Upper lobe of right lung (tissue), 1 donor: Measurements from ENCODE around the gene CILP. TPM values are rescaled to one million over a fixed set of nuclear protein-coding genes. Genes with fewer than 3 reads are reported as not detected.
A peak's percentile ranks its signal among the peaks of the same experiment; 100 is the strongest.
"Not testable (repeated sequence)": the region's sequence is repeated elsewhere in the genome, so short reads cannot be mapped to it uniquely, and the experiment has no call there.

Experiments
- ATAC-seq: fragments of 200-7000 bp; cut with Tn5 transposase; one replicate; pipeline ENCODE4 v1.9.1; 2020; ENCODE audit warnings: mild to moderate bottlenecking, moderate library complexity
- DNase-seq: peaks from one replicate; pipeline ENCODE4 v3.0.0-alpha.2; 2020
- H3K27ac ChIP-seq: fragments of 200-600 bp; one replicate; pipeline ENCODE4 v1.8.0; 2022
- H3K27me3 ChIP-seq: fragments of 200-600 bp; one replicate; pipeline ENCODE4 v1.8.0; 2022; ENCODE audit warnings: mild to moderate bottlenecking
- H3K36me3 ChIP-seq: fragments of 200-600 bp; one replicate; pipeline ENCODE4 v1.8.0; 2022
- H3K4me1 ChIP-seq: fragments of 200-600 bp; one replicate; pipeline ENCODE4 v1.8.0; 2022
- H3K4me3 ChIP-seq: fragments of 200-600 bp; one replicate; pipeline ENCODE4 v1.8.0; 2022; ENCODE audit warnings: mild to moderate bottlenecking
- H3K9me3 ChIP-seq: fragments of 200-600 bp; one replicate; pipeline ENCODE4 v1.8.0; 2022
- intact Hi-C: fragments of 100-400 bp; cut with DNase I; formaldehyde crosslinking; loops from one replicate; pipeline ENCODE4 v1.11.0; 2022
- total RNA-seq: library from RNA; stranded (reverse); fragmentation: NEBNext Ultra II Directional; extraction: Animal tissue kit (Norgen Biotek cat#: 25700); gene quantifications from one replicate; pipeline ENCODE4 v1.2.1, GENCODE V29; 2021
- TF ChIP-seq, protein P1 (sequence below): fragments of 200-600 bp; IDR thresholded peaks from one replicate; pipeline ENCODE4 v1.8.0; 2022; ENCODE audit warnings: antibody characterized with exemption
- donor health status: DM: no; HTN: yes; CAD: no; lungs with severe emphysema.

CILP gene
- total RNA-seq, 1 donor from 2014 or later, result 1.1 TPM

GRCh38 chr15:65232520-65232919 is 21.2 kb upstream of the CILP start:
- H3K4me3 ChIP-seq, result no peak overlapping the region
- no peaks in the 10 kb centered on the region for H3K4me1 ChIP-seq
- H3K27ac ChIP-seq, result no peak overlapping the region
- intact Hi-C loops, result no loop called here
- H3K9me3 ChIP-seq, result no peaks in the 10 kb centered on the region
- DNase-seq (no peak), ATAC-seq (no peak)
- no peaks in the 10 kb centered on the region for H3K36me3 ChIP-seq
- H3K27me3 ChIP-seq, result no peaks in the 10 kb centered on the region
- TF ChIP-seq, protein P1, sequence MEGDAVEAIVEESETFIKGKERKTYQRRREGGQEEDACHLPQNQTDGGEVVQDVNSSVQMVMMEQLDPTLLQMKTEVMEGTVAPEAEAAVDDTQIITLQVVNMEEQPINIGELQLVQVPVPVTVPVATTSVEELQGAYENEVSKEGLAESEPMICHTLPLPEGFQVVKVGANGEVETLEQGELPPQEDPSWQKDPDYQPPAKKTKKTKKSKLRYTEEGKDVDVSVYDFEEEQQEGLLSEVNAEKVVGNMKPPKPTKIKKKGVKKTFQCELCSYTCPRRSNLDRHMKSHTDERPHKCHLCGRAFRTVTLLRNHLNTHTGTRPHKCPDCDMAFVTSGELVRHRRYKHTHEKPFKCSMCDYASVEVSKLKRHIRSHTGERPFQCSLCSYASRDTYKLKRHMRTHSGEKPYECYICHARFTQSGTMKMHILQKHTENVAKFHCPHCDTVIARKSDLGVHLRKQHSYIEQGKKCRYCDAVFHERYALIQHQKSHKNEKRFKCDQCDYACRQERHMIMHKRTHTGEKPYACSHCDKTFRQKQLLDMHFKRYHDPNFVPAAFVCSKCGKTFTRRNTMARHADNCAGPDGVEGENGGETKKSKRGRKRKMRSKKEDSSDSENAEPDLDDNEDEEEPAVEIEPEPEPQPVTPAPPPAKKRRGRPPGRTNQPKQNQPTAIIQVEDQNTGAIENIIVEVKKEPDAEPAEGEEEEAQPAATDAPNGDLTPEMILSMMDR, result no peak

GRCh38 chr15:65231306-65231705 is 20.0 kb upstream of the CILP start:
- Histone ChIP-seq H3K9me3 (no peaks in the 10 kb centered on the region), H3K4me3 (no peak overlapping the region), H3K27me3 (no peaks in the 10 kb centered on the region), H3K27ac (no peak overlapping the region), H3K36me3 (no peaks in the 10 kb centered on the region), H3K4me1 (no peaks in the 10 kb centered on the region)
- TF ChIP-seq, protein P1, result no peak
- no peak for ATAC-seq
- no peak for DNase-seq
- intact Hi-C loops, result no loop called here

DNA sequence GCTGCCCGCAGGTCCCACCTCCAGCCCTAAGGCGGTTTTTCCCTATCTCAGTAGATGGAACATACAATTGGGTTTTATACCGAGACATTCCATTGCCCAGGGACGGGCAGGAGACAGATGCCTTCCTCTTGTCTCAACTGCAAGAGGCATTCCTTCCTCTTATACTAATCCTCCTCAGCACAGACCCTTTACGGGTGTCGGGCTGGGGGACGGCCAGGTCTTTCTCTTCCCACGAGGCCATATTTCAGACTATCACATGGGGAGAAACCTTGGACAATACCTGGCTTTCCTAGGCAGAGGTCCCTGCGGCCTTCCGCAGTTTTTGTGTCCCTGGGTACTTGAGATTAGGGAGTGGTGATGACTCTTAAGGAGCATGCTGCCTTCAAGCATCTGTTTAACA is 15.6 kb upstream of the CILP start:
- H3K27ac ChIP-seq, H3K4me3 ChIP-seq, ATAC-seq, intact Hi-C loops, H3K27me3 ChIP-seq, H3K36me3 ChIP-seq, H3K4me1 ChIP-seq, DNase-seq, H3K9me3 ChIP-seq: not testable (repeated sequence)

DNA sequence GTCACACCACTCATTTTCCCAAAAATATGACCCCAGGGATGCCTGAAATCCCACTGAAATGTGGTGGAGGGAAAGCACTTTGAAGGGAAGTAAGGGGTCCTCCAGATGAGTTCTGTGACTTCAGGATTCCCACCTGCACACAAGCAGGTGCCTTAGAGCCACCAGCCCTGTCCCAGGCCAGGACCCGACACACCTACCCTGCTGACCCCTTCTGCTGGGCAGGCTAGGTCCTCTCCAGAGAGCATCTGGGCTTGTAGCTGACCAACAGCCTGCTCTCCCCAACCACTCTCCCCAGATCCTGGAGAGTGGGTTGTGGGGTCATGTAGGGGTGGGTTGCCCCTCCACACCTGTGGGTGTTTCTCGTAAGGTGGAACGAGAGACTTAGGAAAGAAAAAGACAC is 14.9 kb upstream of the CILP start:
- DNase-seq (peak; percentile 53), ATAC-seq (peak; percentile 29)
- H3K27me3 ChIP-seq, result no peaks in the 10 kb centered on the region
- no peak overlapping the region for H3K4me3 ChIP-seq
- no peaks in the 10 kb centered on the region for H3K9me3 ChIP-seq
- intact Hi-C loops, result no loop called here
- no peak overlapping the region for H3K27ac ChIP-seq
- no peaks in the 10 kb centered on the region for H3K4me1 ChIP-seq
- no peaks in the 10 kb centered on the region for H3K36me3 ChIP-seq
- TF ChIP-seq, protein P1, result no peak

DNA sequence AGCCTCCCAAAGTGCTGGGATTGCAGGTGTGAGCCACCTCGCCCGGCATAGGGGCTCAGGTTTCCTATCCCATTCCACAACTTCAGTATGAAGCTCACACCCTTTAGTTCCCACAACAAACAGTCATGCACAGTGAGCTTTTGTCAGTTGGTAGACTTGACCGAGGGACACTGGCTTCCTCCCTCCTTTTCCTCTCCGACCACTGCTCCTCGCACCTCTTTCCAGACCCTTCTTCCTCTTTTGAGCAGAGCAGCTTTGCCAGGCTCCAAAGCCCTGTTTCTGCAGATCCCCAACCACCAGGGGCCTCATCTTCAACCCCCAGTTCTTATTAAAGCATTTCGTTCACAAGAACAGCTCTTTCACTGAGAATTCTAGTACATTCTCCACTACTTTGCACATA is 12.7 kb upstream of the CILP start:
- intact Hi-C loops, result no loop called here
- TF ChIP-seq, protein P1, result no peak

DNA sequence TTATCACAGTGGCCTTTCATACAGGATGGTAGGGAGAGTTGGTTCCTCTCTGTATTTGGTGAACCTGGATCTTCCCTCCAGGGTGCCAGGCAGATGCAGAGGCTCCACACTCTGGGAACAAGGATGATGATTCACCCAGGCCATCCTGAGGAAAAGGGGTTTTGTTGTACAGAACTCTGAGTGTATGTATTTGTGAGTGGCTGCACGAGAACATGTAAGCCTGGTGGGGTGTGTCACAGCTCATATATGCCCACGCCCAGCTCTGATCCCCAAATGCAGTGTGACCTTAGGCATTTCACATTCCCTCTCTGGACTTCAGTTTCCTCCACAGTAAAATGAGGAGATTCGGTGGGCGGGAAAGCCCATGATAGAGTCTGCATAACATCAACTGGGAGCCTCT is 11.6 kb upstream of the CILP start:
- Histone ChIP-seq H3K9me3 (no peaks in the 10 kb centered on the region), H3K4me3 (no peak overlapping the region), H3K27ac (no peak overlapping the region), H3K27me3 (no peaks in the 10 kb centered on the region), H3K36me3 (no peaks in the 10 kb centered on the region), H3K4me1 (no peaks in the 10 kb centered on the region)
- intact Hi-C loops, result no loop called here
- ATAC-seq, result no peak
- TF ChIP-seq, protein P1, result no peak
- no peak for DNase-seq

More for the DNA sequence above, 12.7 kb upstream of the CILP start:
- Histone ChIP-seq H3K27me3 (no peaks in the 10 kb centered on the region), H3K27ac (no peak overlapping the region), H3K4me1 (no peaks in the 10 kb centered on the region), H3K9me3 (no peaks in the 10 kb centered on the region), H3K4me3 (no peak overlapping the region), H3K36me3 (no peaks in the 10 kb centered on the region)
- DNase-seq (no peak), ATAC-seq (no peak)
